Subcutaneous adipose tissue (tissue), 4 donors: ENCODE measurements around the gene ZNF446. TPM values are rescaled to one million over a fixed set of nuclear protein-coding genes. Genes with fewer than 3 reads are reported as not detected.

Experiments used
- total RNA-seq, 4 donors: library from RNA; depleted of rRNA; stranded (reverse); fragments of >200 nt; gene quantifications; one replicate each; pipeline ENCODE4 v1.1.0, GENCODE V29; 2016
- TF ChIP-seq, protein P1 (sequence below): fragments of 450-650 bp; IDR thresholded peaks from one replicate; pipeline ENCODE4 v1.5.1; 2016; ENCODE audit warnings: low read depth, mild to moderate bottlenecking, control low read depth, antibody characterized with exemption, moderate library complexity

Gene ZNF446
- total RNA-seq, 4 donors from 2014 or later, result 9.0 to 16.4 (median 9.4) TPM

DNA sequence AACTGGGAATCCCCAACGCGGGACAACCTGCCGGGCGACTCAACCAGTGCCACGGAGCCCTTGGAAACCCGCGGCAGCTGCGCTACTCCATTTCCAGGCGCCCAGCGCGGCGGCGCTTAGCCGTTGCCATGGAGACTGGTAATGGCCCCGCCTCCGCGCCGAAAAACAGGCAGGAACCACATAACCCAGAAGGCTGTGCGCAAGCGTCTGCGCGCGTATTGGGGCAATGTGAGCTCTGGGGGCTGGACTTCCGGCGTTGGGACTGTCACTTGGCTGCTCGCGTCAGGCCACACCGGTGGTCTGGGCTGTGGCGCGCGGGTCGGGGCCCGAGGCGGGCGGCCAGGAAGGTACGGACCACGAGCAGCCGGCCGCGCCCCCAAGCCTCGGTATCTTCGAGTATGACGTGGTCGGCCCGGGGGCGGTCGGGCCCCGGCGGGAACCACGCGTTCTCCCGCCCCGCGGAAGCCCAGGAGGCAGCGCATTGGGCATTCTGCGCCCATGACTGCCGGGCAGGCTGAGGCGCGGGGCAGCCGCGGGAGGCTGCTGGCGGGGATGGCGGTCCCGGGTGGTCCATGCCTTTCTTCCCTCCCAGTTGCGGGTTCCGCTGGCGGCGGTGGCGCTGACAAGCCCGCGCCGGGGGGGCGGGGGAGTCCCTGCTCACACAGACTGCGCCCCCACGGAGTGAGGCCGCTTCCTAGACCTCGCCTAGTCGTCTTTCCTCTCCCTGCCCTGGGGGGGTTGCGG is 24.6 kb upstream of the ZNF446 start, which contains the start of gene ZNF324B:
Gene ZNF324B (plus strand): TSS at position 265 of the 744 bp plus-strand sequence. CDS start 2,080 bp downstream, outside the sequence.
- TF ChIP-seq, protein P1, sequence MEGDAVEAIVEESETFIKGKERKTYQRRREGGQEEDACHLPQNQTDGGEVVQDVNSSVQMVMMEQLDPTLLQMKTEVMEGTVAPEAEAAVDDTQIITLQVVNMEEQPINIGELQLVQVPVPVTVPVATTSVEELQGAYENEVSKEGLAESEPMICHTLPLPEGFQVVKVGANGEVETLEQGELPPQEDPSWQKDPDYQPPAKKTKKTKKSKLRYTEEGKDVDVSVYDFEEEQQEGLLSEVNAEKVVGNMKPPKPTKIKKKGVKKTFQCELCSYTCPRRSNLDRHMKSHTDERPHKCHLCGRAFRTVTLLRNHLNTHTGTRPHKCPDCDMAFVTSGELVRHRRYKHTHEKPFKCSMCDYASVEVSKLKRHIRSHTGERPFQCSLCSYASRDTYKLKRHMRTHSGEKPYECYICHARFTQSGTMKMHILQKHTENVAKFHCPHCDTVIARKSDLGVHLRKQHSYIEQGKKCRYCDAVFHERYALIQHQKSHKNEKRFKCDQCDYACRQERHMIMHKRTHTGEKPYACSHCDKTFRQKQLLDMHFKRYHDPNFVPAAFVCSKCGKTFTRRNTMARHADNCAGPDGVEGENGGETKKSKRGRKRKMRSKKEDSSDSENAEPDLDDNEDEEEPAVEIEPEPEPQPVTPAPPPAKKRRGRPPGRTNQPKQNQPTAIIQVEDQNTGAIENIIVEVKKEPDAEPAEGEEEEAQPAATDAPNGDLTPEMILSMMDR, result no peak

DNA sequence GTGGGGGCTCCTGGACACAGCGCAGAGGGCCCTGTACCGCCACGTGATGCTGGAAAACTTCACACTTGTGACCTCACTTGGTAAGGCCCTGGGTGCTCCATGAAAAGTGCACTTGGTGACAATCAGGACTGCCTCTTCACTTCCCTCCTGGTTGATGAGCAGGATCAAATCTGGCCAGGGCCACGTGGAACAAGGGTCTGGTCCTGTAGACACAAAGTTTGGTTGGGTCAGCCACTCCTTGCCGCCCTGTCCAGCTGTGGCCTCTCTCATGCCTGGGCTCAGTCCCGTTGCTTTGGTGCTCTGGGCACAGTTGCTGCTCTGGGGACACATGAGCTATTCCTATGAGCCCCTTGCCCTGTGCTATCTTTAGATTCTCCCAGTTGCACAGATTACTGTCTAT is 22.4 kb upstream of the ZNF446 start:
- TF ChIP-seq, protein P1, result no peak

DNA sequence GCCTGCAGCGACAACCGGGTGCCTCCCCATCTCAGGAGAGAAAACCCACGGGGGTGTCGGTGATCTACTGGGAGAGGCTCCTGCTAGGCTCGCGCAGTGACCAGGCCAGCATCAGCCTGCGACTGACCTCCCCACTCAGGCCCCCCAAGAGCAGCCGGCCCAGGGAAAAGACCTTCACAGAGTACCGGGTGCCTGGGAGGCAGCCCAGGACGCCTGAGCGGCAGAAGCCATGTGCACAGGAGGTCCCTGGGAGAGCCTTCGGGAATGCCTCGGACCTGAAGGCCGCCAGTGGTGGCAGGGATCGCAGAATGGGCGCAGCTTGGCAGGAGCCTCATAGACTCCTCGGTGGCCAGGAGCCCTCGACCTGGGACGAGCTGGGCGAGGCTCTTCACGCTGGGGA is 20.8 kb upstream of the ZNF446 start:
- TF ChIP-seq, protein P1, result no peak

DNA sequence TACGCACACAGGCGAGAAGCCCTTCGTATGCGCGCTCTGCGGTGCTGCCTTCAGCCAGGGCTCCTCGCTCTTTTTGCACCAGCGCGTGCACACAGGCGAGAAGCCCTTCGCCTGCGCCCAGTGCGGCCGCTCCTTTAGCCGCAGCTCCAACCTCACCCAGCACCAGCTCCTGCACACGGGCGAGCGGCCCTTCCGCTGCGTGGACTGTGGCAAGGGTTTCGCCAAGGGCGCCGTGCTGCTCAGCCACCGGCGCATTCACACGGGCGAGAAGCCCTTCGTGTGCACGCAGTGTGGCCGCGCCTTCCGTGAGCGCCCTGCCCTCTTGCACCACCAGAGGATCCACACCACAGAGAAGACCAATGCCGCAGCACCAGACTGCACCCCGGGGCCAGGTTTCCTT is 20.0 kb upstream of the ZNF446 start:
- TF ChIP-seq, protein P1, result no peak

DNA sequence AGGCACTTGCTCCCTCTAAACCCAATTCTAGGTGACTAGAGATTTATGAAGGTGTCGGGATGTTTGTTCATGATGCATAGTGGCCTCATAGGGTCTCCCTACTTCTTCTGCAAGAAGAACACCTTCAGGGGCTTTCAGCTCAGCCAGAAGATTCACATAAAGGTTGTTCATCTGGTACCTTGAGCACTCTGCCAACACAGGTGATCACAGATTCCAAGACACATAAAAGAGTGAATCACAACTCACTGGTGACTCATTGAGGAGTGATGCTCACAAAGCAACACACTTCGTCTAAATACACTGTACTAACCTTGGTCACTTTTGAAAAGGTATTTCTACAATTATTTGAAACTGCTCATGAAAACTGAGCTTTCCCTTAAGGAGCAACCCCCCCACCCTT is 16.1 kb upstream of the ZNF446 start:
- TF ChIP-seq, protein P1, result no peak

DNA sequence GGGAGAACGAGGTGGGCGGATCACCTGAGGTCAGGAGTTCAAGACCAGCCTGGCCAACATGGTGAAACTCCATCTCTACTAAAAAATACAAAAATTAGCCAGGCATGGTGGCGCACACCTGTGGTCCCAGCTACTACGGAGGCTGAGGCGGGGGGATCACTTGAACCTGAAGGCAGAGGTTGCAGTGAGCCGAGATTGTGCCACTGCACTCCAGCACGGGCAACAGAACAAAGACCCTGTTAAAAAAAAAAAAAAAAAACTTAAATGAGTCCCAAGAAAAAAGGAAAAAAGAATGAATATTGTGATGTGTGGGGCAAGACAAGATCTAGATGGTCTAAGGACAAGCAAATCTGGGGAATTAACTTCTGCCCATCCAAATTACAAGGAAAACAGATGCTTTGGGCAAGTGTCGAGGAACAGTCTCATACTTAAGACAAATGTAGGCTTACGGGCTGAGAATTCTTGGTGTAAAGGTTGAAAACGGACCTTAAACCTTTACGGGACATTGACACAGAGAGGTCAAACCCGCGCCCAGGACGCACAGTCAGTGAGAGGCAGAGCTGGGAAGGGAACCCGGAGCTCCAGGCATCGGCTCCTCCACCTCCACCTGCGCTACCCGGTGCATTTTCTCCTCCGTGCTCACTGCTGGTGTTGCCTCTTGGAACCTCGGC is 9.9 kb upstream of the ZNF446 start:
- TF ChIP-seq, protein P1, result no peak

DNA sequence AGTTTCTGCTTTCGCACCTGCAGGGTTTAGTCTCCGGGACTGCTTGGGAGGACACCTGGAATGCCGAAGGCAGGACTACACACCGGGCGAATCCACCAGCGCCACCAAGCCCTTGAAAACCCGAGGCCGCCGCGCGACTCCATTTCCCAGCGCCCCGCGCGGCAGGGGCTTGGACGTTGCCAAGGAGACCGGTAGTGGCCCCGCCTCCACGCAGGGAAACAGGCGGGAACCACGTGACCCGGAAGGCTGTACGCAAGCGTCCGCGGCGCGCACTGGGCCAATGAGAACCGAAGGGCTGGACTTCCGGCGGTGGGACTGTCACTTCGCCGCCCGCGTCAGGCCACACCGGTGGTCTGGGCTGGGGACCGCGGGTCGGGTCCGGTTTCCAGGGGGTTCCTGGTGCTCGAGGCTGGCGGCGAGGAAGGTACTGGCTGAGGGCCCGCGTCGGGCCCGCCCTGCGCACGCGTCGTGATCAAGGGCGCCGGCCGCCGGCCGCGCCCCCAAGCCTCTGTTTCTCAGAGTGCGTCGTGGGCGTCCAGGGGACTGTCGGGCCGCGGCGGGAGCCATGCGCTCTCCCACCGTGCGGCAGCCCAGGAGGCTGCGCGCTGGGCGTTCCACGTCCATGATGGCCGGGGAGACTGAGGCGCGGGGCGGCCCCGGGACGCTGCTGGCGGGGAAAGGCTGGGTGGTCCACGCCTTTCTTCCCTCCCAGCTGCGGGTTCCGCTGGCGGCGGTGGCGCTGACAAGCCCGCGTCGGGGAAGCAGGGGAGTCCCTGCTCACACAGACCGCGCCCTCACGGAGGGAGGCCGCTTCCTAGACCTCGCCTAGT is 9.2 kb upstream of the ZNF446 start, which contains the start of gene ZNF324:
Gene ZNF324 (plus strand): TSS at position 321 of the 830 bp plus-strand sequence. CDS start 2,106 bp downstream, outside the sequence.
- TF ChIP-seq, protein P1, result no peak
